Progenitor cell of endocrine pancreas (in vitro differentiated cells): ENCODE data around the gene GMDS. TPM values are rescaled to one million over a fixed set of nuclear protein-coding genes. Genes with fewer than 3 reads are reported as not detected.

ENCODE experiments used
- DNase-seq: peaks from one replicate; pipeline ENCODE4 v3.0.0; 2021; ENCODE audit warnings: low spot score; ENCODE audit not compliant: unreplicated experiment
- H3K27ac Mint-ChIP-seq: 2 replicates; pipeline ENCODE4 v1.8.0; 2021; ENCODE audit warnings: mild to moderate bottlenecking, moderate library complexity, mixed read lengths
- H3K27me3 Mint-ChIP-seq: 2 replicates; pipeline ENCODE4 v1.8.0; 2021; ENCODE audit warnings: mixed read lengths
- H3K36me3 Mint-ChIP-seq: 2 replicates; pipeline ENCODE4 v1.8.0; 2022; ENCODE audit warnings: mixed read lengths; ENCODE audit not compliant: insufficient read depth
- H3K4me1 Mint-ChIP-seq: 2 replicates; pipeline ENCODE4 v1.8.0; 2021; ENCODE audit warnings: low read depth, mixed read lengths
- H3K4me3 Mint-ChIP-seq: 2 replicates; pipeline ENCODE4 v1.8.0; 2021; ENCODE audit warnings: low read depth, mild to moderate bottlenecking, moderate library complexity, mixed read lengths
- H3K9me3 Mint-ChIP-seq: 2 replicates; pipeline ENCODE4 v1.8.0; 2021; ENCODE audit warnings: low read depth, mixed read lengths
- CTCF ChIP-seq: fragments of 200-600 bp; sonication (generic); IDR thresholded peaks from one replicate; pipeline ENCODE4 v1.5.0; 2021; ENCODE audit warnings: antibody characterized with exemption, mild to moderate bottlenecking; ENCODE audit not compliant: unreplicated experiment
- total RNA-seq: library from RNA; stranded (reverse); gene quantifications from 2 replicates; pipeline ENCODE4 v1.2.1, GENCODE V29; 2021

GMDS gene
- total RNA-seq, 1 donor from 2014 or later: 17.2 TPM

GRCh38 chr6:2118136-2118535 lies 127.3 kb downstream of the GMDS start:
- Mint-ChIP-seq H3K27me3 (peaks cover 4% of the 10 kb centered on the region), H3K4me3 (no peak overlapping the region), H3K9me3 (peaks cover 4% of the 10 kb centered on the region), H3K36me3 (no peaks in the 10 kb centered on the region), H3K27ac (no peak overlapping the region), H3K4me1 (peaks cover 14% of the 10 kb centered on the region)
- DNase-seq: no peak
- TF ChIP-seq CTCF: no peak

- H3K4me1 Mint-ChIP-seq: peaks cover 14% of the 10 kb centered on the region
- H3K4me3 Mint-ChIP-seq: no peak overlapping the region
- peaks cover 3% of the 10 kb centered on the region for H3K27me3 Mint-ChIP-seq
- no peaks in the 10 kb centered on the region for H3K36me3 Mint-ChIP-seq
- H3K27ac Mint-ChIP-seq: no peak overlapping the region
- TF ChIP-seq CTCF: no peak
- H3K9me3 Mint-ChIP-seq: no peaks in the 10 kb centered on the region
- DNase-seq: no peak
These were observed 128.0 kb downstream of the GMDS start for GRCh38 chr6:2117447-2117846.

- peaks cover 14% of the 10 kb centered on the region for H3K4me1 Mint-ChIP-seq
- TF ChIP-seq CTCF: no peak
- H3K27ac Mint-ChIP-seq: no peak overlapping the region
- H3K36me3 Mint-ChIP-seq: no peaks in the 10 kb centered on the region
- no peak for DNase-seq
- no peak overlapping the region for H3K4me3 Mint-ChIP-seq
- H3K27me3 Mint-ChIP-seq: peaks cover 3% of the 10 kb centered on the region
- H3K9me3 Mint-ChIP-seq: no peaks in the 10 kb centered on the region
These were observed 128.9 kb downstream of the GMDS start for GRCh38 chr6:2116496-2116895.

- Mint-ChIP-seq H3K36me3 (no peaks in the 10 kb centered on the region), H3K9me3 (no peaks in the 10 kb centered on the region), H3K27me3 (peaks cover 3% of the 10 kb centered on the region), H3K27ac (no peak overlapping the region), H3K4me1 (peaks cover 11% of the 10 kb centered on the region), H3K4me3 (no peak overlapping the region)
- no peak for DNase-seq
- no peak for TF ChIP-seq CTCF
These were observed 131.3 kb downstream of the GMDS start for GRCh38 chr6:2114100-2114499.

GRCh38 chr6:2111162-2111677 lies 134.2 kb downstream of the GMDS start:
- Mint-ChIP-seq H3K27me3 (no peaks in the 10 kb centered on the region), H3K4me1 (peaks cover 7% of the 10 kb centered on the region), H3K36me3 (no peaks in the 10 kb centered on the region), H3K9me3 (no peaks in the 10 kb centered on the region), H3K4me3 (no peak overlapping the region), H3K27ac (no peak overlapping the region)
- TF ChIP-seq CTCF: no peak
- DNase-seq: no peak
